ENCODE measurements around the gene GAS2. TPM values are rescaled to one million over a fixed set of nuclear protein-coding genes. Genes with fewer than 3 reads are reported as not detected.
"Not testable (repeated sequence)": the region's sequence is repeated elsewhere in the genome, so short reads cannot be mapped to it uniquely, and the experiment has no call there.

GAS2 gene
- total RNA-seq, 1 donor from 2014 or later, result 42.8 TPM

GRCh38 chr11:22640862-22641261, 25.5 kb upstream of the GAS2 start:
- H3K4me1 ChIP-seq (ENCODE audit: control insufficient read depth in 3 of 3, insufficient read depth in 3 of 3, low read length in 3 of 3), result no peaks in the 10 kb centered on the region
- no peaks in the 10 kb centered on the region for H3K27me3 ChIP-seq (ENCODE audit: control insufficient read depth in 3 of 3, insufficient read depth in 3 of 3, low read length in 3 of 3)
- H3K36me3 ChIP-seq (ENCODE audit: control insufficient read depth in 3 of 3, insufficient read depth in 3 of 3, low read length in 3 of 3), result no peaks in the 10 kb centered on the region
- H3K4me3 ChIP-seq (ENCODE audit: low read length in 3 of 3), result no peak overlapping the region
- no peak overlapping the region for H3K27ac ChIP-seq (ENCODE audit: low read depth, low read length)
- H3K9me3 ChIP-seq (ENCODE audit: control insufficient read depth in 3 of 3, low read length in 3 of 3), result no peaks in the 10 kb centered on the region
- no peak overlapping the region for H3K9ac ChIP-seq (ENCODE audit: low read depth in 1 of 3, low read length in 3 of 3)

GRCh38 chr11:22641559-22641958, 24.9 kb upstream of the GAS2 start:
- Histone ChIP-seq H3K4me3 (ENCODE audit: low read length in 3 of 3) (no peak overlapping the region), H3K27ac (ENCODE audit: low read depth, low read length) (no peak overlapping the region), H3K9me3 (ENCODE audit: control insufficient read depth in 3 of 3, low read length in 3 of 3) (no peaks in the 10 kb centered on the region), H3K36me3 (ENCODE audit: control insufficient read depth in 3 of 3, insufficient read depth in 3 of 3, low read length in 3 of 3) (no peaks in the 10 kb centered on the region), H3K27me3 (ENCODE audit: control insufficient read depth in 3 of 3, insufficient read depth in 3 of 3, low read length in 3 of 3) (no peaks in the 10 kb centered on the region), H3K9ac (ENCODE audit: low read depth in 1 of 3, low read length in 3 of 3) (no peak overlapping the region), H3K4me1 (ENCODE audit: control insufficient read depth in 3 of 3, insufficient read depth in 3 of 3, low read length in 3 of 3) (no peaks in the 10 kb centered on the region)

- not testable (repeated sequence) for H3K36me3 ChIP-seq (ENCODE audit: control insufficient read depth in 3 of 3, insufficient read depth in 3 of 3, low read length in 3 of 3); H3K9ac ChIP-seq (ENCODE audit: low read depth in 1 of 3, low read length in 3 of 3); H3K4me1 ChIP-seq (ENCODE audit: control insufficient read depth in 3 of 3, insufficient read depth in 3 of 3, low read length in 3 of 3); H3K9me3 ChIP-seq (ENCODE audit: control insufficient read depth in 3 of 3, low read length in 3 of 3); H3K27me3 ChIP-seq (ENCODE audit: control insufficient read depth in 3 of 3, insufficient read depth in 3 of 3, low read length in 3 of 3); H3K4me3 ChIP-seq (ENCODE audit: low read length in 3 of 3); H3K27ac ChIP-seq (ENCODE audit: low read depth, low read length)
Observed at GRCh38 chr11:22652346-22652745, 14.1 kb upstream of the GAS2 start.

GRCh38 chr11:22656130-22656529, 10.3 kb upstream of the GAS2 start:
- Histone ChIP-seq H3K4me3 (ENCODE audit: low read length in 3 of 3) (no peak overlapping the region), H3K27me3 (ENCODE audit: control insufficient read depth in 3 of 3, insufficient read depth in 3 of 3, low read length in 3 of 3) (no peaks in the 10 kb centered on the region), H3K27ac (ENCODE audit: low read depth, low read length) (no peak overlapping the region), H3K36me3 (ENCODE audit: control insufficient read depth in 3 of 3, insufficient read depth in 3 of 3, low read length in 3 of 3) (no peaks in the 10 kb centered on the region), H3K4me1 (ENCODE audit: control insufficient read depth in 3 of 3, insufficient read depth in 3 of 3, low read length in 3 of 3) (no peaks in the 10 kb centered on the region), H3K9me3 (ENCODE audit: control insufficient read depth in 3 of 3, low read length in 3 of 3) (no peaks in the 10 kb centered on the region), H3K9ac (ENCODE audit: low read depth in 1 of 3, low read length in 3 of 3) (no peak overlapping the region)

GRCh38 chr11:22657101-22657694, 9.2 kb upstream of the GAS2 start:
- no peak overlapping the region for H3K27ac ChIP-seq (ENCODE audit: low read depth, low read length)
- no peaks in the 10 kb centered on the region for H3K36me3 ChIP-seq (ENCODE audit: control insufficient read depth in 3 of 3, insufficient read depth in 3 of 3, low read length in 3 of 3)
- H3K4me1 ChIP-seq (ENCODE audit: control insufficient read depth in 3 of 3, insufficient read depth in 3 of 3, low read length in 3 of 3), result no peaks in the 10 kb centered on the region
- no peak overlapping the region for H3K4me3 ChIP-seq (ENCODE audit: low read length in 3 of 3)
- no peak overlapping the region for H3K9ac ChIP-seq (ENCODE audit: low read depth in 1 of 3, low read length in 3 of 3)
- no peaks in the 10 kb centered on the region for H3K9me3 ChIP-seq (ENCODE audit: control insufficient read depth in 3 of 3, low read length in 3 of 3)
- H3K27me3 ChIP-seq (ENCODE audit: control insufficient read depth in 3 of 3, insufficient read depth in 3 of 3, low read length in 3 of 3), result no peaks in the 10 kb centered on the region

GRCh38 chr11:22659783-22660182, 6.6 kb upstream of the GAS2 start:
- H3K4me3 ChIP-seq (ENCODE audit: low read length in 3 of 3), result no peak overlapping the region
- no peak overlapping the region for H3K9ac ChIP-seq (ENCODE audit: low read depth in 1 of 3, low read length in 3 of 3)
- no peaks in the 10 kb centered on the region for H3K27me3 ChIP-seq (ENCODE audit: control insufficient read depth in 3 of 3, insufficient read depth in 3 of 3, low read length in 3 of 3)
- H3K27ac ChIP-seq (ENCODE audit: low read depth, low read length), result no peak overlapping the region
- no peaks in the 10 kb centered on the region for H3K36me3 ChIP-seq (ENCODE audit: control insufficient read depth in 3 of 3, insufficient read depth in 3 of 3, low read length in 3 of 3)
- no peaks in the 10 kb centered on the region for H3K4me1 ChIP-seq (ENCODE audit: control insufficient read depth in 3 of 3, insufficient read depth in 3 of 3, low read length in 3 of 3)
- no peaks in the 10 kb centered on the region for H3K9me3 ChIP-seq (ENCODE audit: control insufficient read depth in 3 of 3, low read length in 3 of 3)

- H3K9me3 ChIP-seq (ENCODE audit: control insufficient read depth in 3 of 3, low read length in 3 of 3), result no peaks in the 10 kb centered on the region
- H3K27me3 ChIP-seq (ENCODE audit: control insufficient read depth in 3 of 3, insufficient read depth in 3 of 3, low read length in 3 of 3), result no peaks in the 10 kb centered on the region
- H3K36me3 ChIP-seq (ENCODE audit: control insufficient read depth in 3 of 3, insufficient read depth in 3 of 3, low read length in 3 of 3), result no peaks in the 10 kb centered on the region
- peaks cover 0 to 10% (median 3%) of the 10 kb centered on the region in 3 donors for H3K4me1 ChIP-seq (ENCODE audit: control insufficient read depth in 3 of 3, insufficient read depth in 3 of 3, low read length in 3 of 3)
- peak overlapping the region; percentile 66 for H3K27ac ChIP-seq (ENCODE audit: low read depth, low read length)
- peak overlapping the region; percentile 64 to 81 (median 77) for H3K4me3 ChIP-seq (ENCODE audit: low read length in 3 of 3)
- H3K9ac ChIP-seq (ENCODE audit: low read depth in 1 of 3, low read length in 3 of 3), result peak overlapping the region; percentile 23 to 87 (median 74)
Observed at GRCh38 chr11:22666688-22667439, 453 bp downstream of the GAS2 start.

GRCh38 chr11:22668005-22668796, 1.8 kb downstream of the GAS2 start:
- no peaks in the 10 kb centered on the region for H3K9me3 ChIP-seq (ENCODE audit: control insufficient read depth in 3 of 3, low read length in 3 of 3)
- H3K9ac ChIP-seq (ENCODE audit: low read depth in 1 of 3, low read length in 3 of 3), result peak overlapping the region in 2 of 3 donors; percentile 74 to 87
- no peaks in the 10 kb centered on the region for H3K36me3 ChIP-seq (ENCODE audit: control insufficient read depth in 3 of 3, insufficient read depth in 3 of 3, low read length in 3 of 3)
- no peaks in the 10 kb centered on the region for H3K27me3 ChIP-seq (ENCODE audit: control insufficient read depth in 3 of 3, insufficient read depth in 3 of 3, low read length in 3 of 3)
- peaks cover 0 to 10% (median 3%) of the 10 kb centered on the region in 3 donors for H3K4me1 ChIP-seq (ENCODE audit: control insufficient read depth in 3 of 3, insufficient read depth in 3 of 3, low read length in 3 of 3)
- H3K4me3 ChIP-seq (ENCODE audit: low read length in 3 of 3), result peak overlapping the region; percentile 64 to 81 (median 77)
- H3K27ac ChIP-seq (ENCODE audit: low read depth, low read length), result peak overlapping the region; percentile 66

- Histone ChIP-seq H3K36me3 (ENCODE audit: control insufficient read depth in 3 of 3, insufficient read depth in 3 of 3, low read length in 3 of 3) (no peaks in the 10 kb centered on the region), H3K9me3 (ENCODE audit: control insufficient read depth in 3 of 3, low read length in 3 of 3) (no peaks in the 10 kb centered on the region), H3K4me3 (ENCODE audit: low read length in 3 of 3) (peak overlapping the region in 1 of 3 donors; percentile 8), H3K4me1 (ENCODE audit: control insufficient read depth in 3 of 3, insufficient read depth in 3 of 3, low read length in 3 of 3) (peaks cover 0 to 10% (median 3%) of the 10 kb centered on the region in 3 donors), H3K9ac (ENCODE audit: low read depth in 1 of 3, low read length in 3 of 3) (peak overlapping the region in 1 of 3 donors; percentile 2), H3K27me3 (ENCODE audit: control insufficient read depth in 3 of 3, insufficient read depth in 3 of 3, low read length in 3 of 3) (no peaks in the 10 kb centered on the region), H3K27ac (ENCODE audit: low read depth, low read length) (peak overlapping the region; percentile 9)
Observed at GRCh38 chr11:22669368-22669767, 3.0 kb downstream of the GAS2 start.

GRCh38 chr11:22670830-22671229, 4.4 kb downstream of the GAS2 start:
- H3K4me1 ChIP-seq (ENCODE audit: control insufficient read depth in 3 of 3, insufficient read depth in 3 of 3, low read length in 3 of 3), result peaks cover 3 to 18% (median 5%) of the 10 kb centered on the region in 3 donors
- no peaks in the 10 kb centered on the region for H3K27me3 ChIP-seq (ENCODE audit: control insufficient read depth in 3 of 3, insufficient read depth in 3 of 3, low read length in 3 of 3)
- H3K27ac ChIP-seq (ENCODE audit: low read depth, low read length), result no peak overlapping the region
- no peaks in the 10 kb centered on the region for H3K36me3 ChIP-seq (ENCODE audit: control insufficient read depth in 3 of 3, insufficient read depth in 3 of 3, low read length in 3 of 3)
- H3K9me3 ChIP-seq (ENCODE audit: control insufficient read depth in 3 of 3, low read length in 3 of 3), result no peaks in the 10 kb centered on the region
- peak overlapping the region in 1 of 3 donors; percentile 8 for H3K4me3 ChIP-seq (ENCODE audit: low read length in 3 of 3)
- H3K9ac ChIP-seq (ENCODE audit: low read depth in 1 of 3, low read length in 3 of 3), result no peak overlapping the region
